ENCODE results near the gene GREB1. TPM values are rescaled to one million over a fixed set of nuclear protein-coding genes. Genes with fewer than 3 reads are reported as not detected.

GREB1 gene
- total RNA-seq, 1 donor from 2014 or later: 82.5 TPM

GRCh38 chr2:11562011-11562410 is 28.2 kb downstream of the GREB1 start:
- Mint-ChIP-seq H3K9me3 (ENCODE audit: low read depth) (no peaks in the 10 kb centered on the region), H3K27me3 (no peaks in the 10 kb centered on the region), H3K4me1 (ENCODE audit: low read depth) (peaks cover 12% of the 10 kb centered on the region), H3K4me3 (ENCODE audit: low read depth) (no peak overlapping the region), H3K36me3 (ENCODE audit: insufficient read depth) (peaks cover 6% of the 10 kb centered on the region), H3K27ac (no peak overlapping the region)
- no peak for TF ChIP-seq CTCF (IDR thresholded peaks at IDR 0.05; ENCODE audit: unreplicated experiment)
- DNase-seq (ENCODE audit: low spot score, unreplicated experiment): no peak

GRCh38 chr2:11562476-11562875 is 28.6 kb downstream of the GREB1 start:
- DNase-seq (ENCODE audit: low spot score, unreplicated experiment): no peak
- H3K27ac Mint-ChIP-seq: no peak overlapping the region
- H3K9me3 Mint-ChIP-seq (ENCODE audit: low read depth): no peaks in the 10 kb centered on the region
- H3K4me1 Mint-ChIP-seq (ENCODE audit: low read depth): peaks cover 12% of the 10 kb centered on the region
- no peak overlapping the region for H3K4me3 Mint-ChIP-seq (ENCODE audit: low read depth)
- TF ChIP-seq CTCF (IDR thresholded peaks at IDR 0.05; ENCODE audit: unreplicated experiment): no peak
- H3K36me3 Mint-ChIP-seq (ENCODE audit: insufficient read depth): peaks cover 6% of the 10 kb centered on the region
- no peaks in the 10 kb centered on the region for H3K27me3 Mint-ChIP-seq

GRCh38 chr2:11563784-11564666 is 30.2 kb downstream of the GREB1 start:
- DNase-seq (ENCODE audit: low spot score, unreplicated experiment): no peak
- Mint-ChIP-seq H3K36me3 (ENCODE audit: insufficient read depth) (peaks cover 6% of the 10 kb centered on the region), H3K27ac (no peak overlapping the region), H3K4me1 (ENCODE audit: low read depth) (peaks cover 5% of the 10 kb centered on the region), H3K4me3 (ENCODE audit: low read depth) (no peak overlapping the region), H3K9me3 (ENCODE audit: low read depth) (no peaks in the 10 kb centered on the region), H3K27me3 (no peaks in the 10 kb centered on the region)
- no peak for TF ChIP-seq CTCF (IDR thresholded peaks at IDR 0.05; ENCODE audit: unreplicated experiment)

- H3K4me1 Mint-ChIP-seq (ENCODE audit: low read depth): no peaks in the 10 kb centered on the region
- peaks cover 10% of the 10 kb centered on the region for H3K36me3 Mint-ChIP-seq (ENCODE audit: insufficient read depth)
- H3K4me3 Mint-ChIP-seq (ENCODE audit: low read depth): no peak overlapping the region
- H3K9me3 Mint-ChIP-seq (ENCODE audit: low read depth): no peaks in the 10 kb centered on the region
- DNase-seq (ENCODE audit: low spot score, unreplicated experiment): no peak
- H3K27me3 Mint-ChIP-seq: no peaks in the 10 kb centered on the region
- H3K27ac Mint-ChIP-seq: no peak overlapping the region
- no peak for TF ChIP-seq CTCF (IDR thresholded peaks at IDR 0.05; ENCODE audit: unreplicated experiment)
Observed at GRCh38 chr2:11564816-11565567, 31.1 kb downstream of the GREB1 start.

GRCh38 chr2:11566383-11566782 is 32.5 kb downstream of the GREB1 start:
- no peaks in the 10 kb centered on the region for H3K4me1 Mint-ChIP-seq (ENCODE audit: low read depth)
- no peak overlapping the region for H3K27ac Mint-ChIP-seq
- H3K9me3 Mint-ChIP-seq (ENCODE audit: low read depth): no peaks in the 10 kb centered on the region
- no peaks in the 10 kb centered on the region for H3K27me3 Mint-ChIP-seq
- no peak for TF ChIP-seq CTCF (IDR thresholded peaks at IDR 0.05; ENCODE audit: unreplicated experiment)
- H3K36me3 Mint-ChIP-seq (ENCODE audit: insufficient read depth): peaks cover 10% of the 10 kb centered on the region
- no peak for DNase-seq (ENCODE audit: low spot score, unreplicated experiment)
- H3K4me3 Mint-ChIP-seq (ENCODE audit: low read depth): no peak overlapping the region

Measured in progenitor cell of endocrine pancreas (in vitro differentiated cells).